Psoas muscle (tissue), 8 donors: ENCODE measurements around the gene PAM16. TPM values are rescaled to one million over a fixed set of nuclear protein-coding genes. Genes with fewer than 3 reads are reported as not detected.

Source experiments
- ATAC-seq, 4 donors: fragments of 200-7000 bp; cut with Tn5 transposase; one replicate each; pipeline ENCODE4 v1.9.1; 2020; ENCODE audit warnings: moderate library complexity in 3 of 4, mild to moderate bottlenecking in 2 of 4
- DNase-seq, 2 donors: peaks; one replicate each; pipeline ENCODE4 v3.0.0-alpha.2; 2020
- H3K27ac ChIP-seq: fragments of 200-600 bp; one replicate; pipeline ENCODE4 v1.8.0; 2022
- H3K27me3 ChIP-seq, 3 donors: fragments of 200-600 bp in 1 of 3; one replicate each; pipeline versions ENCODE4 v1.6.1 to v1.8.0; 2013 to 2022; ENCODE audit warnings: low read length in 2 of 3, mild to moderate bottlenecking in 2 of 3, moderate library complexity in 1 of 3; ENCODE audit not compliant: insufficient read depth in 3 of 3
- H3K36me3 ChIP-seq, 2 donors: fragments of 200-600 bp in 1 of 2; one replicate each; pipeline versions ENCODE4 v1.6.1 to v1.8.0; 2013 to 2022; ENCODE audit warnings: low read depth in 1 of 2, mild to moderate bottlenecking in 1 of 2, moderate library complexity in 1 of 2; ENCODE audit not compliant: insufficient read depth in 1 of 2
- H3K4me1 ChIP-seq: fragments of 200-600 bp; one replicate; pipeline ENCODE4 v1.8.0; 2022
- H3K4me3 ChIP-seq: fragments of 200-600 bp; one replicate; pipeline ENCODE4 v1.8.0; 2022; ENCODE audit warnings: mild to moderate bottlenecking
- H3K9me3 ChIP-seq: fragments of 200-600 bp; one replicate; pipeline ENCODE4 v1.8.0; 2022
- CTCF ChIP-seq: fragments of 200-600 bp; IDR thresholded peaks from one replicate; pipeline ENCODE4 v1.8.0; 2022; ENCODE audit warnings: antibody characterized with exemption
- WGBS, 3 donors: extraction: QIAGEN DNeasy Blood & Tissue Kit; methylation state at CpG; one replicate each; pipeline versions ENCODE4 v1.1.6 to v1.1.7; 2013; 5-methylcytosine and 5-hydroxymethylcytosine counted together
- intact Hi-C, 2 donors: fragments of 100-400 bp; cut with DNase I; formaldehyde crosslinking; loops; one replicate each; pipeline versions ENCODE4 v1.11.0 to v1.14.2; 2022
- polyA plus RNA-seq, 3 donors: library from polyadenylated mRNA; stranded (reverse); fragments of 200-250 nt; gene quantifications; one replicate each; pipeline ENCODE4 v1.2.3, GENCODE V29; 2013
- total RNA-seq, 4 donors: library from RNA; stranded (reverse); fragmentation: NEBNext Ultra II Directional in 2 of 4; extraction: Animal tissue kit (Norgen Biotek cat#: 25700) in 2 of 4; gene quantifications; one replicate each; pipeline versions ENCODE4 v1.2.1 to v1.2.4, GENCODE V29; 2021 to 2023
- donor health status: healthy with polysubstance abuse.
- donor health status: DM: no; HTN: no; CAD: no; lungs with moderate emphysema.
- donor health status: Bipolar disorder and iron deficiency.
- donor health status: healthy.
- donor health status: DM: yes; HTN: yes; CAD: no.
- donor health status: DM: no; HTN: no; CAD: no.
- donor health status: DM: no; HTN: no; CAD: no.
- donor health status: DM: yes; HTN: yes; CAD: no.

PAM16 gene
- total and polyA plus RNA-seq, 7 donors = 60.5 to 163 (median 84.2) TPM

- no peak for TF ChIP-seq CTCF
- intact Hi-C loops = loop anchor here in 1 of 2 donors (10.0 kb wide), 1 partner anchor 106 kb away; no protein-coding TSS in a partner anchor
- Histone ChIP-seq H3K27ac (peak overlapping the region; percentile 63), H3K27me3 (no peaks in the 10 kb centered on the region), H3K9me3 (no peaks in the 10 kb centered on the region), H3K4me1 (peaks cover 17% of the 10 kb centered on the region), H3K36me3 (no peaks in the 10 kb centered on the region), H3K4me3 (no peak overlapping the region)
- peak; percentile 78 to 82 for DNase-seq
- WGBS, 3 donors = 31 to 36% (median 35%) methylated on average over 15 of the region's 15 CpGs
- ATAC-seq = peak; percentile 71 to 88 (median 81)
Measured at GRCh38 chr16:4298761-4299522, 52.2 kb downstream of the PAM16 start.

- 93 to 94% (median 93%) methylated on average over 6 of the region's 6 CpGs for WGBS, 3 donors
- Histone ChIP-seq H3K4me1 (peaks cover 31% of the 10 kb centered on the region), H3K9me3 (no peaks in the 10 kb centered on the region), H3K27me3 (no peaks in the 10 kb centered on the region), H3K4me3 (no peak overlapping the region), H3K36me3 (no peaks in the 10 kb centered on the region), H3K27ac (no peak overlapping the region)
- ATAC-seq = no peak
- intact Hi-C loops = loop anchor here in 1 of 2 donors (1.0 to 10.0 kb wide), 2 partner anchors 15 to 107 kb away; no protein-coding TSS in a partner anchor
- TF ChIP-seq CTCF = no peak
- DNase-seq = no peak
Measured at GRCh38 chr16:4297480-4297879, 53.6 kb downstream of the PAM16 start.

- H3K4me3 ChIP-seq = no peak overlapping the region
- H3K4me1 ChIP-seq = peaks cover 48% of the 10 kb centered on the region
Measured at GRCh38 chr16:4295581-4295980, 55.5 kb downstream of the PAM16 start.

GRCh38 chr16:4293822-4294457 is 57.2 kb downstream of the PAM16 start:
- ATAC-seq (peak; percentile 84 to 89 (median 86)), DNase-seq (peak; percentile 59 to 80)
- H3K27ac ChIP-seq = peak overlapping the region; percentile 68
- H3K9me3 ChIP-seq = no peaks in the 10 kb centered on the region
- H3K4me1 ChIP-seq = peaks cover 52% of the 10 kb centered on the region
- H3K27me3 ChIP-seq = no peaks in the 10 kb centered on the region
- no peaks in the 10 kb centered on the region for H3K36me3 ChIP-seq
- intact Hi-C loops = loop anchor here in 1 of 2 donors (10.0 kb wide), 1 partner anchor 111 kb away; no protein-coding TSS in a partner anchor
- WGBS, 3 donors = 16 to 18% (median 16%) methylated on average over 19 to 20 of the region's 20 CpGs
- H3K4me3 ChIP-seq = peak overlapping the region; percentile 45
- no peak for TF ChIP-seq CTCF

More at GRCh38 chr16:4295581-4295980, 55.5 kb downstream of the PAM16 start:
- H3K9me3 ChIP-seq = no peaks in the 10 kb centered on the region
- intact Hi-C loops = loop anchor here in 1 of 2 donors (10.0 kb wide), 1 partner anchor 109 kb away; no protein-coding TSS in a partner anchor
- WGBS, 3 donors = 67 to 81% (median 76%) methylated on average over 6 of the region's 6 CpGs
- no peaks in the 10 kb centered on the region for H3K27me3 ChIP-seq
- H3K27ac ChIP-seq = no peak overlapping the region
- H3K36me3 ChIP-seq = no peaks in the 10 kb centered on the region
- DNase-seq (no peak), ATAC-seq (no peak)
- no peak for TF ChIP-seq CTCF
